CD4-positive, CD25-positive, alpha-beta regulatory T cell (primary cell): ENCODE results near the gene MAPK6. TPM values are rescaled to one million over a fixed set of nuclear protein-coding genes. Genes with fewer than 3 reads are reported as not detected.
"Not testable (repeated sequence)": the region's sequence is repeated elsewhere in the genome, so short reads cannot be mapped to it uniquely, and the experiment has no call there.

Experiments used
- ATAC-seq, 2 donors: fragments of 150-1000 bp; cut with Tn5 transposase; one replicate each; pipeline ENCODE4 v1.10.0; 2021; ENCODE audit warnings: low read depth in 2 of 2, moderate number of reproducible peaks in 2 of 2, moderate library complexity in 1 of 2
- DNase-seq, 3 donors: peaks; one replicate each; pipeline versions ENCODE4 v3.0.0 to v3.0.0-alpha.2; 2012 to 2022; ENCODE audit warnings: mixed read lengths in 1 of 3
- H3K27ac ChIP-seq: one replicate; pipeline ENCODE4 v1.7.0; 2013; ENCODE audit warnings: mild to moderate bottlenecking, low read length; ENCODE audit not compliant: insufficient read depth, poor library complexity, severe bottlenecking
- H3K27me3 ChIP-seq: one replicate; pipeline ENCODE4 v1.7.0; 2013; ENCODE audit warnings: low read length; ENCODE audit not compliant: control insufficient read depth, insufficient read depth
- H3K36me3 ChIP-seq: one replicate; pipeline ENCODE4 v1.7.0; 2013; ENCODE audit warnings: mild to moderate bottlenecking, low read length, moderate library complexity; ENCODE audit not compliant: control insufficient read depth, insufficient read depth
- H3K4me1 ChIP-seq: 2 replicates; pipeline ENCODE4 v1.7.0; 2013; ENCODE audit warnings: mild to moderate bottlenecking, low read length; ENCODE audit not compliant: insufficient read depth, control insufficient read depth, poor library complexity, severe bottlenecking
- H3K4me3 ChIP-seq: one replicate; pipeline ENCODE4 v1.7.0; 2013; ENCODE audit warnings: low read depth, mild to moderate bottlenecking, low read length, moderate library complexity
- H3K9me3 ChIP-seq, 2 experiments: 1 replicate in 1 of 2; 2 replicates in 1 of 2; pipeline ENCODE4 v1.7.0; 2013; ENCODE audit warnings: low read length in 2 of 2, mild to moderate bottlenecking in 1 of 2, moderate library complexity in 1 of 2; ENCODE audit not compliant: control insufficient read depth in 2 of 2
- H3K27ac Mint-ChIP-seq, 3 donors: one replicate each; pipeline ENCODE4 v1.8.0; 2020 to 2022; ENCODE audit warnings: mild to moderate bottlenecking in 3 of 3, mixed read lengths in 3 of 3, moderate library complexity in 2 of 3
- H3K27me3 Mint-ChIP-seq: one replicate; pipeline ENCODE4 v1.8.0; 2022; ENCODE audit warnings: mild to moderate bottlenecking, mixed read lengths
- H3K36me3 Mint-ChIP-seq: one replicate; pipeline ENCODE4 v1.8.0; 2020; ENCODE audit warnings: mixed read lengths
- H3K4me1 Mint-ChIP-seq, 4 donors: one replicate each; pipeline ENCODE4 v1.8.0; 2020 to 2022; ENCODE audit warnings: mixed read lengths in 4 of 4, mild to moderate bottlenecking in 1 of 4
- H3K4me3 Mint-ChIP-seq, 4 donors: one replicate each; pipeline ENCODE4 v1.8.0; 2020 to 2022; ENCODE audit warnings: mild to moderate bottlenecking in 4 of 4, mixed read lengths in 4 of 4, moderate library complexity in 3 of 4
- H3K9me3 Mint-ChIP-seq, 7 donors: one replicate each; pipeline ENCODE4 v1.8.0; 2020 to 2022; ENCODE audit warnings: mixed read lengths in 7 of 7, mild to moderate bottlenecking in 3 of 7, moderate library complexity in 2 of 7
- polyA plus RNA-seq, 4 donors: library from polyadenylated mRNA; unstranded; fragments of 300-500 nt; fragmentation: Illumina TruSeq; gene quantifications; one replicate each; pipeline ENCODE4 v1.2.3, GENCODE V29; 2021
- total RNA-seq: library from RNA; stranded (reverse); gene quantifications from one replicate; pipeline ENCODE4 v1.2.3, GENCODE V29; 2022

MAPK6 gene
- total and polyA plus RNA-seq, 5 donors from 2014 or later, result 8.2 to 49.4 (median 11.1) TPM

DNA sequence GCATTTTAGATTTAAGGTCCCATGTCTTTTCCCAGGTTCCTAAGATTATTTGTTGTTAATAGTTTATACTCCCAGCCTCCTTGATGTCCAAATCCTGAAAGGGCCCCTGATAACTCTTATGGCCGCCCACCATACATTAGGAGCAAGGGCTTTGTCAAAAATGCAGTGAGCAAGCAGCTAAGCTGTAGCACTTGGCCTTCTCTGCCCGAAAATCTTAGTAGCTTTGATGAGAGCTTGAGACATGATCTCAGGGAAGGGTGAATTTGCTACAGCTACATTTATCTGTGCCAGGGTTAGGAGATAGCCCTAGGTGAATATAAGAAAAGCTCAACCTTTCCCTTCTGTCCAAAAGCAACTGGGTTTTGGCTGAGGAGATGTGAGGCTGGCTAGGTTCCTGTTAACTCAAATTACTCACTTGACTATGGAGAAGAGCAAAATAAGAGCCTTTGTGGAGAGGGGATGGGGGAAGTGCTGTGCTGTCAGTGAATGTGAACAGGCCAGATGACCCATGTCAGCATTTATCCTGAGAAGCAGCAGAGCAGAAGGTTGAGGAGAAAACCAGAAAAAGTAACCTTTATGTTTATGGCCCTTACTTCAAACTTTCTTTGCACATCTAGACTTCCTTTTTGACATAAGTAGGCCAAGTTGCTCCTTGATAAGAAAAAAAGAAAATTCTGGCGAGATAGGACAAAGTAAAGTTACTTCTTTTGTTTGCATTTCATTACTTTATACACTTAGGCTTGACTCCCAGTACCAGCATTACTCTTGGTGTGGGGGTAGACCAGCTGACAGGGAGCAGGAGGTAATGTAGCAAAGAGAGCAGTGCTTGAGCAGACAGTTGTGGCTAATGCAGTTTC is 21.1 kb downstream of the MAPK6 start:
- H3K4me3 ChIP-seq, result peak overlapping the region; percentile 44
- peaks cover 48 to 73% (median 61%) of the 10 kb centered on the region in 4 donors for H3K4me1 Mint-ChIP-seq

DNA sequence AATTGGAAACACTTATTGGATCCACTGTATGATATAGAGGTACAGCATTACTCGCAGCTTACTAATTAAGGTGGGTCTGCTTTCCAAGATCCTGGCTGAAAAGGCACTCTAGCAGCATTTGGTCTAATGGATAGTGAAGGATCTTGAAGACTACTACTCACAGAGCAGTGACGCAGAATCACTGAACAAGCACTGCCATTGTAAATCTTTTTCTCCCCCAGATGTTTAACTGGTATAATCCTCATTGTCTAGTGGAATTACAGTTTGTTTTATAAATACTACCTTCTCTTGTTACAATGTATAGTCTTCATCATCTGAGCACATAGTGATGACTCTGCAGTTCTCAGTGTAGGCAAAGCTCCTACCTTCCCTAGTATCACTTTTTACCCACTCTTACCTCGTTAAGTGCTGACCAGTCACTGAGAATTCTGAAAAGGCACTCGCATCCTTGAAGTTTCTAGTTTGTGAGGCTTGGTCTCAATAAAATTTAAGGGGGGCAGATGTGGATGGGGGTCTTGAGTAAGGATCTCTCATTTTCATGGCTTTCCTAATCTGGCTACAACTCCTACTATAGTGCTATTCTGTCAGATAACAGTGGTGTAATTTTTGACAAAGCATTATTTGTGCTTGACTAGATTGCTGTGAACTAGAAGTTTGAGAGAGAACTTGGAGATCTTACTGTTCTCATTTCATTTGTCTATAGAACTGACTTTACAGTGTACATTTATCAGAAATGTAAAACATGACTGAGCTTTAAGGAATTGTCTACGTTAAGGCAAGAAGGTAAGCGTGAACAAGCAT is 23.2 kb downstream of the MAPK6 start:
- no peak for DNase-seq
- Mint-ChIP-seq H3K36me3 (peaks cover 24% of the 10 kb centered on the region), H3K4me3 (peak overlapping the region in 1 of 4 donors; percentile 22), H3K27ac (peak overlapping the region; percentile 7 to 83 (median 48)), H3K9me3 (peaks cover 0 to 1% (median 0%) of the 10 kb centered on the region in 7 donors), H3K27me3 (no peaks in the 10 kb centered on the region), H3K4me1 (peaks cover 55 to 84% (median 75%) of the 10 kb centered on the region in 4 donors)
- Histone ChIP-seq H3K4me1 (peaks cover 34% of the 10 kb centered on the region), H3K36me3 (no peaks in the 10 kb centered on the region), H3K4me3 (no peak overlapping the region), H3K9me3 (no peaks in the 10 kb centered on the region), H3K27me3 (no peaks in the 10 kb centered on the region), H3K27ac (no peak overlapping the region)
- ATAC-seq, result no peak

More for the DNA sequence above, 21.1 kb downstream of the MAPK6 start:
- ATAC-seq (peak in 1 of 2 donors; percentile 28), DNase-seq (no peak)
- H3K4me1 ChIP-seq, result peaks cover 26% of the 10 kb centered on the region
- peaks cover 19% of the 10 kb centered on the region for H3K36me3 Mint-ChIP-seq
- H3K9me3 Mint-ChIP-seq, result peaks cover 0 to 1% (median 0%) of the 10 kb centered on the region in 7 donors
- no peaks in the 10 kb centered on the region for H3K27me3 ChIP-seq
- no peaks in the 10 kb centered on the region for H3K36me3 ChIP-seq
- H3K9me3 ChIP-seq, result no peaks in the 10 kb centered on the region
- peak overlapping the region; percentile 72 to 74 (median 74) for H3K27ac Mint-ChIP-seq
- no peaks in the 10 kb centered on the region for H3K27me3 Mint-ChIP-seq
- peak overlapping the region in 2 of 4 donors; percentile 1 to 3 for H3K4me3 Mint-ChIP-seq
- peak overlapping the region; percentile 31 for H3K27ac ChIP-seq

DNA sequence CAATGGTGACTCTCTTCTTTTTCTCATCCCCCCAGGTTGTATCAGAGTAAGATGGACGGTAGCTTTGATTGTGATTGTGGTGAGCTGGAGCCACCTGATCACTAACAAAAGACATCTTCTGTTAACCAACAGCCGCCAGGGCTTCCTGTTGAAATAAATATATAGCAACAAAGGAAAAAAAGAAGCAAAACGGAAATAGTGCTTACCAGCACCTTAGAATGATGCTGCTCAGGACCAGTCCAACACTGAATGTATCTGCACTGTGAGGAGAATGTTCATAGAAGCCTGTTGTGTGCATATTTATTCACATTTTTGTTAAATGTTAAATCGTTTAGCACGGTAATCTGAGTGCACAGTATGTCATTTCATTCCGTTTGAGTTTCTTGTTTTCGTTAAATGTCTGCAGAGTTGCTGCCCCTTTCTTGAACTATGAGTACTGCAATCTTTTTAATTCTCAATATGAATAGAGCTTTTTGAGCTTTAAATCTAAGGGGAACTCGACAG is 26.8 kb downstream of the MAPK6 start:
- ATAC-seq (peak; percentile 81 to 91), DNase-seq (peak; percentile 20 to 80 (median 80))
- Histone ChIP-seq H3K4me1 (peaks cover 23% of the 10 kb centered on the region), H3K27ac (peak overlapping the region; percentile 80), H3K4me3 (peak overlapping the region; percentile 83)
- H3K27ac Mint-ChIP-seq, result peak overlapping the region; percentile 82 to 97 (median 90)
- H3K27me3 ChIP-seq, H3K9me3 Mint-ChIP-seq, H3K9me3 ChIP-seq, H3K27me3 Mint-ChIP-seq, H3K36me3 ChIP-seq: not testable (repeated sequence)
- peaks cover 37 to 63% (median 54%) of the 10 kb centered on the region in 4 donors for H3K4me1 Mint-ChIP-seq
- H3K4me3 Mint-ChIP-seq, result peak overlapping the region; percentile 48 to 84 (median 74)
- peaks cover 32% of the 10 kb centered on the region for H3K36me3 Mint-ChIP-seq

DNA sequence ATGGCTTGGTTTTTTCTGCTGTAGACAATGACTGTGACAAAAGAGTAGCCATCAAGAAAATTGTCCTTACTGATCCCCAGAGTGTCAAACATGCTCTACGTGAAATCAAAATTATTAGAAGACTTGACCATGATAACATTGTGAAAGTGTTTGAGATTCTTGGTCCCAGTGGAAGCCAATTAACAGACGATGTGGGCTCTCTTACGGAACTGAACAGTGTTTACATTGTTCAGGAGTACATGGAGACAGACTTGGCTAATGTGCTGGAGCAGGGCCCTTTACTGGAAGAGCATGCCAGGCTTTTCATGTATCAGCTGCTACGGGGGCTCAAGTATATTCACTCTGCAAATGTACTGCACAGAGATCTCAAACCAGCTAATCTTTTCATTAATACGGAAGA is 27.5 kb downstream of the MAPK6 start:
- Mint-ChIP-seq H3K36me3 (peaks cover 29% of the 10 kb centered on the region), H3K27ac (peak overlapping the region; percentile 82 to 97 (median 90)), H3K4me1 (peaks cover 35 to 55% (median 49%) of the 10 kb centered on the region in 4 donors), H3K4me3 (peak overlapping the region in 3 of 4 donors; percentile 48 to 84 (median 73))
- not testable (repeated sequence) for H3K9me3 Mint-ChIP-seq, DNase-seq, H3K27me3 ChIP-seq, H3K36me3 ChIP-seq, H3K27me3 Mint-ChIP-seq, H3K9me3 ChIP-seq, ATAC-seq
- peak overlapping the region; percentile 80 for H3K27ac ChIP-seq
- peaks cover 21% of the 10 kb centered on the region for H3K4me1 ChIP-seq
- peak overlapping the region; percentile 83 for H3K4me3 ChIP-seq

DNA sequence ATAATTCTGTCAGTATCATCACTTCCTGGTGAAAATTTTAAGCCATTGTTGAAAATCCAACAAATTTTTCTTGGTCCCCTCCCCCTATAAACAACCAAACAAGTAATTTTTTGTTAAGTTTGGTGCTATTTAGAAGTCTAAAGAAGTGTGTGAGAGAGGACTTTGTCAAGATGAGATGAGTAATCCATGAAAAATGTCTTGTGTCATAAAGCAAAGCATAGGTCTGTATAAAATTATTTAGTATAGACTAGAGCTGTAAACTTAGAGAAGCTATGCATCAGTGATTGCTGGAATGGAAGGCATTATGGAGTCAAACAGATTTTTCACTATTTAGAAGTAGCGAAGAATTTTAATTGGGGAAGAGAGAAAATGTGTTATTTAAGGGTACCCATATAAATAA is 31.4 kb downstream of the MAPK6 start:
- Histone ChIP-seq H3K27me3 (no peaks in the 10 kb centered on the region), H3K36me3 (peaks cover 16% of the 10 kb centered on the region), H3K9me3 (no peaks in the 10 kb centered on the region), H3K4me1 (peaks cover 6% of the 10 kb centered on the region), H3K27ac (no peak overlapping the region), H3K4me3 (no peak overlapping the region)
- no peak overlapping the region for H3K4me3 Mint-ChIP-seq
- H3K4me1 Mint-ChIP-seq, result peaks cover 14 to 32% (median 28%) of the 10 kb centered on the region in 4 donors
- peak overlapping the region in 2 of 3 donors; percentile 32 to 82 for H3K27ac Mint-ChIP-seq
- peaks cover 25% of the 10 kb centered on the region for H3K36me3 Mint-ChIP-seq
- DNase-seq (no peak), ATAC-seq (no peak)
- no peaks in the 10 kb centered on the region for H3K27me3 Mint-ChIP-seq
- H3K9me3 Mint-ChIP-seq, result no peaks in the 10 kb centered on the region

DNA sequence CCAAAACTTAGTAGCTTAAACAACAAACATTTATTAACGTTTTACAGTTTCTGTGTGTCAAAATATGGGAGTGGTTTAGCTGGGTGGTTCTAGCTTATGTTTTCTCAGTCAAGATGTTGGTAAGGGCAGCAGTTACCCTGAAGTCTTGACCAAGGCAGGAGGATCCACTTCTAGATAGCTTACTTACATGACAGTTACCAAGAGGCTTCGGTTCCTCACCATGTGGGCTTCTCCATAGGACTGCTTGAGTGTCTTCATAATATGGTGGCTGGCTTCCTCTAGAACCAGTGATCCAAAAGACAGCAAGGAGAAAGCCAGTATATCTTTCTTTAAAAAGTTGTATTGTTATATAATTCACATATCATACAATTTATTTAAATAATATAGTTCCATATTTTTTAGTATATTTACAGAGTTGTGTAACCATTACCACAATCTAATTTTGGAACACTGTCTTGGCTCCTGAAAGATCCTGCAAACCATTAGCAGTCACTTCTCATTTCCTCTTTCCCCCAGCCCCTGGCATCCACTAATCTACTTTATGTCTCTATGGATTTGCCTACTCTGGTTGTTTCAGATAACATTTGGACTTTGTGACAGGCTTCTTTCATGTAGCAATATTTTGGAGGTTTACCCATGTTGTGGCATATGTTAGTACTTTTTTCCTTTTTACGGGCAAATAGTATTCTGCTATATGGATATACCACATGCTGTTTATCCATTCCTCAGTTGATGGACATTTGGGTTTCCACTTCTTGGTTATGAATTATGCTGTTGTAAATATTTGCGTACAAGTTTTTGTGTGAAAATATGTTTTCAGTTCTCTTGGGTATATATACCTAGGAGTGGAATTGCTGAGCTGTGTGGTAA is 33.3 kb downstream of the MAPK6 start:
- H3K27me3 ChIP-seq, result no peaks in the 10 kb centered on the region
- Mint-ChIP-seq H3K36me3 (peaks cover 20% of the 10 kb centered on the region), H3K9me3 (no peaks in the 10 kb centered on the region), H3K27ac (no peak overlapping the region), H3K4me3 (no peak overlapping the region), H3K27me3 (no peaks in the 10 kb centered on the region), H3K4me1 (peaks cover 8 to 17% (median 12%) of the 10 kb centered on the region in 4 donors)
- peaks cover 26% of the 10 kb centered on the region for H3K36me3 ChIP-seq
- DNase-seq (no peak), ATAC-seq (no peak)
- H3K27ac ChIP-seq, result no peak overlapping the region
- no peaks in the 10 kb centered on the region for H3K9me3 ChIP-seq
- H3K4me3 ChIP-seq, result no peak overlapping the region
- H3K4me1 ChIP-seq, result no peaks in the 10 kb centered on the region

DNA sequence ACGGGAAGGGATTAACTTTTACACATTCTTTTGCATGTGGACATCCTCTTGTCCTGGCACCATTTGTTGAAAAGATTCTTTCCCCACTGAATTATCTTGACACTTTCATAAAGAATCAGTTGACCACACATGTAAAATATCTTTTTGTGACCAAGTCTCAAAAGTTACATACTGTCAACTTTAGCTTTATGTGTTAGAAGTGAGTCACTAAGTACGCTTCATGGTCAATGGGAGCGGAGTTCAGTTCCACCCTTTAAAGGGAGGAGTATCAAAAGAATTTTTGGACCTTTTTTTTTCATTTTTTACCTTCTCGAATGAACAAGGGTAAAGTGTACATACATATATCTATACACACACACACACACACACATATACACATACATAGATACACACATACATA is 35.4 kb downstream of the MAPK6 start:
- H3K9me3 Mint-ChIP-seq, result no peaks in the 10 kb centered on the region

More for the DNA sequence above, 35.4 kb downstream of the MAPK6 start:
- Histone ChIP-seq H3K9me3 (no peaks in the 10 kb centered on the region), H3K36me3 (peaks cover 46% of the 10 kb centered on the region), H3K4me3 (no peak overlapping the region), H3K27me3 (no peaks in the 10 kb centered on the region), H3K27ac (no peak overlapping the region), H3K4me1 (no peaks in the 10 kb centered on the region)
- H3K27me3 Mint-ChIP-seq, result no peaks in the 10 kb centered on the region
- ATAC-seq (no peak), DNase-seq (no peak)
- peaks cover 15% of the 10 kb centered on the region for H3K36me3 Mint-ChIP-seq
- H3K27ac Mint-ChIP-seq, result no peak overlapping the region
- no peak overlapping the region for H3K4me3 Mint-ChIP-seq
- peaks cover 0 to 10% (median 5%) of the 10 kb centered on the region in 4 donors for H3K4me1 Mint-ChIP-seq
